ENCODE measurements around the gene NTM.

The NTM gene

DNA sequence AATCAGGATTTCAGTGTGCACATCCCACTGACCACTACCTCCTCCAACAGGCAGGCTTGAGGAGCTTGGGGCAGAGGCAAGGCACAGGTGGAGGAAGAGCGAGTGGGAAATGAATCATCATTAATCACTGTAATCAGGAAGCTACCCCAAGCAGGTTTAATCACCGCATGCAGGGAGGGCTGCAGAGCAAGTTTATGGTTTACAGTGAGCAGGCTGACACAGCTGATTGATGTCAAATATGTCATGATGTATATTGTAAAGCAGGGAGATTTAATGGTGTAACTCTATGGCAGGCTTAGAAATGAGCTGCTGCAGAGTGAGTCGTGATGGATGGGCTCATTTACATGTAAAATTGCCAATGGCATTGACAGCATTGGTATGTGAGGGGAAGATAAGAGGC lies 441.0 kb downstream of the NTM start:
- TF ChIP-seq CTCF (IDR thresholded peaks at IDR 0.05; ENCODE audit: control insufficient read depth, extremely low read depth, insufficient read depth) = no peak
- no peak overlapping the region for H3K4me3 ChIP-seq (ENCODE audit: low read depth, low read length)
- no peak for DNase-seq (ENCODE audit: low read depth)

DNA sequence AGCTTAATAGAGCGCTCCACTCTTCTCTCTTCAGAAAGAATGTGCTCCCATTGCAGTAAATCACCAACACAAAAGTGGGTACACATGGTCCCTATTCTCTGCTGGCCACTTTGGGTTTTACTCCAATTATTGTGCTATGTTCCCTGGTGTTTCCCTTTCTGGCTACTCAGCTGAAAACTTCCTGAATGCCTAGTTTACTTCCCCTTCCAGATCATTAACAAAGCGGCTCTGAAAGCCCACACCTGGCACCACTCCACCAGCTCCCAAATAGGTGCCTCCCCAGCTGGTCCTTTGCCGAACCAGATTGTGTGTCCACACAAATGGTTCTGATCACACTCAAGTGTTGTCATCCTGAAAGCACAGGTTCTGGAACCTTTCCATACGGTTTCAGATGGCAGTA lies 443.7 kb downstream of the NTM start:
- no peak for TF ChIP-seq CTCF (IDR thresholded peaks at IDR 0.05; ENCODE audit: control insufficient read depth, extremely low read depth, insufficient read depth)
- no peak overlapping the region for H3K4me3 ChIP-seq (ENCODE audit: low read depth, low read length)
- no peak for DNase-seq (ENCODE audit: low read depth)

DNA sequence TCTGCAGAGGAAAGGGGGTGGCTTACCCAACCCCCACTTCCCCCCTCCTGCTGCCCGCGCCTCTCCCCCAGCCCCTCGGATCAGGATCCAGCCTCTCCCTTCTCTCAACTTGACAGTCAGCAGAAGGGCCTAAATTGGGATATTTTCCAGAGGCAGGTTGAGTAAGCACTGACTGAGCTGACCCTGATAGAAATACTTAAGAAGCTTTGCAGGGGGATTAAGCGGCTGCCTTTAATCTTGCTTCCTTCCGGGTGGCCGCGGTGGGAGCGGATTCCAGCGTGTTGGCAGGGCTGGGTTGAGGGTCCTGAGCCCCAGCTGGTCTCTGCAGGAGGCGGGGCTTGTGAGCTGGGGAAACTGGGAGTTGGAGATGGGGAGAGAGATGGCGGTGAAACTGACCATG lies 445.2 kb downstream of the NTM start:
- DNase-seq (ENCODE audit: low read depth) = no peak
- H3K4me3 ChIP-seq (ENCODE audit: low read depth, low read length) = no peak overlapping the region

GRCh38 chr11:131816051-131816450 lies 445.6 kb downstream of the NTM start:
- H3K4me3 ChIP-seq (ENCODE audit: low read depth, low read length) = no peak overlapping the region
- TF ChIP-seq CTCF (IDR thresholded peaks at IDR 0.05; ENCODE audit: control insufficient read depth, extremely low read depth, insufficient read depth) = no peak
- DNase-seq (ENCODE audit: low read depth) = no peak

More for the DNA sequence above, 445.2 kb downstream of the NTM start:
- TF ChIP-seq CTCF (IDR thresholded peaks at IDR 0.05; ENCODE audit: control insufficient read depth, extremely low read depth, insufficient read depth) = no peak

DNA sequence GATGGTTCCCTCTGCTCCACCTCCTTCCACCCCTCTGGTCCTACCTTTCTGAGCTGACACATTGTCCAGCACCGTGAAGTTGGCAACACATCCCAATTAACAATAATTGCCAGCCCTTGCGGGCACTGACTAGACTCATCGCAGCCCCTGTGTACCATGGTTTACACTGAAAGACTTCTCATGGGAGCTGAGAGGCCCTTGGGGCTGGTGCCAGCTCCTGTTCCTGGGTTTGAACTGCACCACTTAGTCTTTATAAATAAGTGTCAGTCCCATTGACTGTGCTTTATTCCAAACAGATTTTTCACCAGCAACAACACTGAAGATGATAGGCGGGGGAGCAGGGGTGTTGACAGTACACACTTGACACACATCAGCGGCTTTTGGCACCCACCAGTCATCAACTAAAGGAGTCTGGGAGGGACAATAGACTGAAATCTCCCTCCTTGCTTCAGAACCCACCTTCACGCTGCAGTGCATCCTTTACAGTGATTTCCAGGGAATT lies 447.3 kb downstream of the NTM start:
- no peak overlapping the region for H3K4me3 ChIP-seq (ENCODE audit: low read depth, low read length)
- no peak for TF ChIP-seq CTCF (IDR thresholded peaks at IDR 0.05; ENCODE audit: control insufficient read depth, extremely low read depth, insufficient read depth)
- no peak for DNase-seq (ENCODE audit: low read depth)

GRCh38 chr11:131819865-131820264 lies 449.4 kb downstream of the NTM start:
- no peak for DNase-seq (ENCODE audit: low read depth)
- H3K4me3 ChIP-seq (ENCODE audit: low read depth, low read length) = no peak overlapping the region
- TF ChIP-seq CTCF (IDR thresholded peaks at IDR 0.05; ENCODE audit: control insufficient read depth, extremely low read depth, insufficient read depth) = no peak

DNA sequence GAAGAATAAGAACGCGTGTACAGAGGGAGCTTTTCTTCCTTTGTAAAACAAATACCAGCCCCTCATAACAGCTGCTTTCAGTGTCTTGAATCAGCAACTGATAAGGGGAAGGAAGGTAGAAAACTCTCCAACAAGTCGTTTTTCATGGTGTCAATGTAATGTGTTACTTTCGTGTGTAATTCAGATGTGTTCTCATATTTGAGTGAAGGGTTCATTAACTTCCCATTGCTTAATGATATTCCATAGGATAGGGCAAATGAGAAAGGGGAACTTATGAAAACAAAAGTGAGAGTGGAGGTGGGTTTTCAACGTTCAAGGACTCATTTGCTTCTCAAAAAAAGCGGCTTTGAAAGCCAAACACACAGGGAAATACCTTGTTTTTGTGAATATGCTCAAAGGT lies 452.1 kb downstream of the NTM start:
- DNase-seq (ENCODE audit: low read depth) = no peak
- TF ChIP-seq CTCF (IDR thresholded peaks at IDR 0.05; ENCODE audit: control insufficient read depth, extremely low read depth, insufficient read depth) = no peak
- H3K4me3 ChIP-seq (ENCODE audit: low read depth, low read length) = no peak overlapping the region
